Stimulated activated CD8-positive, alpha-beta memory T cell treated with anti-CD3 and anti-CD28 coated beads, Interleukin-12 subunit alpha, Interleukin-12 subunit beta, amount 100 ng/mL, for 1 hour (primary cell): Measurements from ENCODE around the gene UQCRC1.

ENCODE experiments used
- DNase-seq: peaks from one replicate; pipeline ENCODE4 v3.0.0-alpha.2; 2020; ENCODE audit warnings: low read depth

The UQCRC1 gene

GRCh38 chr3:48571938-48572337, 37.5 kb downstream of the UQCRC1 start:
- DNase-seq, result no peak

- no peak for DNase-seq
Observed at GRCh38 chr3:48569808-48570450, 39.5 kb downstream of the UQCRC1 start.

GRCh38 chr3:48569400-48569799, 40.0 kb downstream of the UQCRC1 start:
- DNase-seq, result no peak

- no peak for DNase-seq
Observed at GRCh38 chr3:48568476-48568875, 41.0 kb downstream of the UQCRC1 start.

DNA sequence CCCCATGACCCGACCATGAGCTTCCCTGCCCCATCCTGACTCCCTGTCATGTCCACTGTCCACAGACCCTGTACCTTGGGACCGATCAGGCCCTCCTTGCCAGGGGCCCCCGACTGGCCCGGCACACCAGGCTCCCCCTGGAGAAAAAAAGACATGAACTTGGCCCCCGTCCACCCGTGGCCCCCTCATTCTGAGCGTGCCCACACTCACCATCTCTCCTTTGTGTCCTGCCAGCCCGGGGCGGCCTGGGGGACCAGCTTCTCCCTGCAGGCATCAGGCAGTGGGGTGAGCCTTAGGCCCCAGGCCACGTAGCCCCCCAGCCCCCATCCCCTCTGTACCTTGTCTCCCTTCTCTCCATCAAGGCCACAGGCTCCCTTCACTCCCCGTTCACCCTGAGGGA, 41.9 kb downstream of the UQCRC1 start:
- no peak for DNase-seq

- no peak for DNase-seq
Observed at GRCh38 chr3:48567090-48567489, 42.4 kb downstream of the UQCRC1 start.

- no peak for DNase-seq
Observed at GRCh38 chr3:48566401-48566760, 43.1 kb downstream of the UQCRC1 start.

DNA sequence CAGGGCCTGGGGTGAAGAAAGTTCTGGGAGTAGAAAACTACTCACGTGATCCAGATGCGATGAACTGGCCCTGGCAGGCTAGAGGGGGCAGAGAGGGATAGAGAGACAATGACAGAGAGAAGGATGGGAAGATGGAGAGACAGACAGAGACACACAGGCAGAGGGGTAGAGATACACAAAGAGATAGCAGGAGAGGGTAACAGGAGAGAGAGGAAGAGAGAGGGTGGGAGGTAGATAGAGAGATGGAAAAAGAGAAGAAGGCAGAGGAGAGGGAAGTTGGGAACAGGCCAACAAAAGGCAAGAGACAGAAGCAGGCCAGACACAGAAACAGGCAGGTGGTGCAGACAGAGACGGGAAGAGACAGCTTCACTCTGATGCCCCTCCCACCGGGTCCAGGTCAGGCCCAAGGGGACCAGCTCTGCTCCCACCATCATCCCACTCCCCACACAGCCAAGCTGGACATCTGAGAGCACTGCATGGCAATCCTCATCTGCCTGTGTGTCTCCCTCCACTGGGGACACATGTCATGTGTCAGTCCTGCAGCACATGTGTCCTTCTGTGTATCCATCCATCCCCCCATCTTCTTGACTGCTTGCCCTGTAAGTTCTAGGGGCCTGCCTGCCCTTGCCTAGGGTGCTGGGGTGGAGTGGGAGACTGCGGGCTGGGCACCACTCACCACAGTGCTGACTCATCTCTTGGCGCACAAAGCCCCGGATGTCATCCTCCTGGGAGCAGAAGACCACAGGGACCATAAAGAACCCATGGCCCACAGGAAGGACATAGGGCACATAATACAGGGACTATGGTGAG, 43.6 kb downstream of the UQCRC1 start:
- DNase-seq, result no peak

- no peak for DNase-seq
Observed at GRCh38 chr3:48565186-48565585, 44.3 kb downstream of the UQCRC1 start.

GRCh38 chr3:48564667-48565066, 44.8 kb downstream of the UQCRC1 start:
- no peak for DNase-seq

DNA sequence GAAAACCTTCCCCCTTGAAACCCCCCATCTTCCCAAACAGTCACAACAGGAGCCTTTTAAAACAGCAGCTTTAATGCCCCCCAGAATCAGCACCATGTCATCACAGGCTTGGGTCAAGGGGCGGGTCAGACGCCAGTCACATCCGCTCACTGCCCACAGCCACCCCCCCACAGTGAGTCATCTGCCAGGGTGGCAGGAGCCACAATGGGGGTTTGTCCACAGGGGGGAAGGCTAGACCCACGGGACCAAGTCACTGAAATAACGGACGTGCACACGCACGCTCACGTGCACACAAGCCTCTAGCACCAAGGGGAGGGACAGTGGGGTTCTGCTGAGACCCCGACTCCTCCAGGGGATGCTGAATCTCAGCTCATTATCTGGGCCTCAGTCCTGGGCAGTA, 45.4 kb downstream of the UQCRC1 start:
- DNase-seq, result peak; percentile 12

DNA sequence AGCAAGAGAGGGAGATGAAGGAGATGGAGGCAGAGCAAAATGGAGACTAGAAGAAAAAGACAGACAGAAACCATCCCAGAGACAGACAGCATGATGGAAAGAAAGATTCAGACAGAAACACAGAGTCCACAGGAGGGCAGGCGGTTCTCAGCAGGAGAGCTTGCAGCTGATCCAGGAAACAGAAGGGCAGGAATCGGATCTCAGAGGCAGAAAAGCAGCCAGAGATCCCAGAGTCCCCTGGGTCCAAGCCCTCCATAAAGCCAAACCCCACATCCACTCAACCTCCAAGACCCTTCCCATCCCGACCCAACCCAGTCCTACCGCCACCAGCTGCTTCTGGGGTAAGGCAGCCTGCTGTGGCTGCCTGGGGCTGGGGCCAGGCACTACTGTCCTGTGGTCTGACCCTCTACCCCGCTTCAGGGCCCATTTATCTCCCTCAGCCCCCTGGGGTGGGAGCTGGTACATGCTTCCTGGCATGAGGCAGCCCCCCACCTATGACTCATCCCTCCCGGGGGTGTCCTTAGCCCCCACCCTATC, 46.0 kb downstream of the UQCRC1 start, which contains the start of gene UCN2:
Gene UCN2, minus strand, starts transcription at position 400 of the 537 bp plus-strand sequence. CDS start 657 bp downstream, outside the sequence.
- DNase-seq, result no peak

GRCh38 chr3:48562367-48563095, 46.9 kb downstream of the UQCRC1 start:
- DNase-seq, result no peak

GRCh38 chr3:48561045-48561736, 48.3 kb downstream of the UQCRC1 start:
- DNase-seq, result no peak

- no peak for DNase-seq
Observed at GRCh38 chr3:48560648-48561018, 48.8 kb downstream of the UQCRC1 start.

- no peak for DNase-seq
Observed at GRCh38 chr3:48558493-48559134, 50.8 kb downstream of the UQCRC1 start.

- peak; percentile 99 for DNase-seq
Observed at GRCh38 chr3:48556796-48557626, 52.4 kb downstream of the UQCRC1 start, which contains the start of gene PFKFB4. PFKFB4 (minus strand) TSS chr3:48556803; CDS start chr3:48556777, 26 bp downstream.

DNA sequence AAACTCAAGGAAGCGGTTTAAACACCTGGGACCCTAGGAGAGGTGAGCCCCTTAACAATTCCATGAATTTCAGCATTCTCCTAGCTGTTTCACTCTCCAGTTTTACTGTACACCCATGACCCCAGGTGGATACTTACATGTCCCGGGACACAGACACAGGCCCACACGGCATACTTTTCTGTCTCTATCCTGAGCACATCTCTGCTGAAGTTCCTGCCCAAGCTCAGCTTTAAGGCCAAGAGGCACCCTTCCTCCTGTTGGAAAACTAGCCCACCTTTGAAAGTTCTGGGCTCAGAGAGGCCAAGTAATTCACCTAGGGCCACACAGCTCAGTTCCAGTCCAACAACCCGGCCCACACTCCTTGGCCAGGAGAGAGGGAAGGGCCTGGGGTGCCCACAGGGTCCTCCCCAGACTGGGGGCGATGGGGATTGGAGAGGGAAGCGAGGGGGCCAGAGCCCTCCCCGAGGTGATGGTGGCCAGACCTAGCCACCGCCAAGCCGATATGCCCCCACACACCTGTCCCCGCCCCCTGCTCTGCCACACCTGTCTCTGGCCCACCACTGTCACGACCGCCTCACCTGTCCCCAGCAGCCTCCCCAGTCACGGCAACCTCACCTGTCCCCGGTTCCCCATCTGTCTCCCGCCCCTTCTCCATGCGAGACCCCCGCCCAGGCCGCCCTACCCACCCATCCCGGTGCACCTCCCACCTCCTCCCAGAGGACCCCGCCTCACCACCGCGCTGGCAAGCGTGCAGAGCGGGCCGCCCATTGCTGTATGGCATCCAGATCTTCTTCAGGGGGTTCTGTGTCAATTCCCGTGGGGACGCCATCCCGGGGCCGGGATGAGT, 53.3 kb downstream of the UQCRC1 start:
- no peak for DNase-seq

- no peak for DNase-seq
Observed at GRCh38 chr3:48555231-48555948, 54.1 kb downstream of the UQCRC1 start.
